Measurements from ENCODE around the gene EXOC6B. TPM values are rescaled to one million over a fixed set of nuclear protein-coding genes. Genes with fewer than 3 reads are reported as not detected.

EXOC6B gene
- total and polyA plus RNA-seq, 10 of the 15 experiments (the other 5 are each of a cell fraction or from before 2014, with no cell fraction given): 0.23 to 2.2 (median 1.2) TPM

DNA sequence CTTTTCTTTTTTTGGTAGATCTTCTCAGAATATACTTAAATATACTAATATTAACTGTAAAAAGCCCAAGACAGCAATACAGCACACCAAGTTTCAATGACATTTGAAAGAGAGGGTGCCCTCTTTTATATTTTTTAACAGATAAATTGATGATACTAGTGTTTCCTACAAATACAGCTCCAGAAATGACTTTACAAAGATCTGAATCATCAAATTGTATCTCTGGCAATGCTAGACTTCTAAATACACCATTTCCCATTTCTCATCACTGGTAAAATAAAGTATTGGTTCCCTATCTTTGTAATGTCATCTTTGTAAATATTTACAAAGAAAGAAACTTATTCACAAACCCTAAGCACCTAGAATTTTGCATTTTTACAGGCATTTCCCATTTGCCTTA is 281.3 kb downstream of the EXOC6B start:
- Histone ChIP-seq H3K9ac (ENCODE audit: control insufficient read depth, insufficient read depth, low read length) (no peak overlapping the region), H3K79me2 (ENCODE audit: control insufficient read depth, insufficient read depth, low read length) (no peaks in the 10 kb centered on the region), H3K4me2 (ENCODE audit: control insufficient read depth, insufficient read depth) (no peak overlapping the region), H4K20me1 (ENCODE audit: control insufficient read depth, insufficient read depth) (no peaks in the 10 kb centered on the region), H3K27ac (ENCODE audit: control insufficient read depth, insufficient read depth) (no peak overlapping the region), H3K4me1 (ENCODE audit: control insufficient read depth, insufficient read depth, low read length) (no peaks in the 10 kb centered on the region), H3K27me3 (replicated peaks in 1 of 2; ENCODE audit: control insufficient read depth in 2 of 2, insufficient read depth in 2 of 2, low read length in 1 of 2) (no peaks in the 10 kb centered on the region), H3K9me3 (replicated peaks; ENCODE audit: control insufficient read depth, insufficient read depth, low read length) (no peaks in the 10 kb centered on the region), H3K36me3 (ENCODE audit: control insufficient read depth in 2 of 2, insufficient read depth in 2 of 2, low read length in 1 of 2) (no peaks in the 10 kb centered on the region), H3K4me3 (no peak overlapping the region), H2AFZ (ENCODE audit: control insufficient read depth, low read depth, low read length) (no peak overlapping the region)
- intact Hi-C loops (cut with micrococcal nuclease; ENCODE audit: unreplicated experiment): no loop called here
- RAD21 ChIA-PET (ENCODE audit: unreplicated experiment): no interaction called here
- FAIRE-seq (no peak), DNase-seq (ENCODE audit: low read depth, low spot score) (no peak), ATAC-seq (no peak)
- TF ChIP-seq, protein P1, sequence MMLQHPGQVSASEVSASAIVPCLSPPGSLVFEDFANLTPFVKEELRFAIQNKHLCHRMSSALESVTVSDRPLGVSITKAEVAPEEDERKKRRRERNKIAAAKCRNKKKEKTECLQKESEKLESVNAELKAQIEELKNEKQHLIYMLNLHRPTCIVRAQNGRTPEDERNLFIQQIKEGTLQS (IDR thresholded peaks at IDR 0.05; ENCODE audit: borderline replicate concordance, extremely low read depth, low read depth, low read length): no peak
- no peak for TF ChIP-seq RCOR1 (conservative IDR thresholded peaks at IDR 0.05; ENCODE audit: low read depth, low read length)
- TF ChIP-seq RAD51 (IDR thresholded peaks at IDR 0.05): no peak
- TF ChIP-seq NFYA (IDR thresholded peaks at IDR 0.05; ENCODE audit: borderline replicate concordance, low read depth, low read length): no peak
- no peak for TF ChIP-seq CBX5 (IDR thresholded peaks at IDR 0.05; ENCODE audit: low read depth)
- TF ChIP-seq CHD1 (IDR thresholded peaks at IDR 0.05; ENCODE audit: low read depth, low read length): no peak
- TF ChIP-seq FOXK2 (IDR thresholded peaks at IDR 0.05): no peak
- TF ChIP-seq POLR2AphosphoS5 (IDR thresholded peaks at IDR 0.05; ENCODE audit: low read length): no peak
- no peak for TF ChIP-seq GABPA (IDR thresholded peaks at IDR 0.05; ENCODE audit: low read depth)
- TF ChIP-seq IRF4 (IDR thresholded peaks at IDR 0.05; ENCODE audit: low read depth, low read length): no peak
- TF ChIP-seq ZNF24 (IDR thresholded peaks at IDR 0.05): no peak
- TF ChIP-seq SMAD1 (IDR thresholded peaks at IDR 0.05; ENCODE audit: low read depth, partially characterized antibody): no peak
- TF ChIP-seq, protein P2, sequence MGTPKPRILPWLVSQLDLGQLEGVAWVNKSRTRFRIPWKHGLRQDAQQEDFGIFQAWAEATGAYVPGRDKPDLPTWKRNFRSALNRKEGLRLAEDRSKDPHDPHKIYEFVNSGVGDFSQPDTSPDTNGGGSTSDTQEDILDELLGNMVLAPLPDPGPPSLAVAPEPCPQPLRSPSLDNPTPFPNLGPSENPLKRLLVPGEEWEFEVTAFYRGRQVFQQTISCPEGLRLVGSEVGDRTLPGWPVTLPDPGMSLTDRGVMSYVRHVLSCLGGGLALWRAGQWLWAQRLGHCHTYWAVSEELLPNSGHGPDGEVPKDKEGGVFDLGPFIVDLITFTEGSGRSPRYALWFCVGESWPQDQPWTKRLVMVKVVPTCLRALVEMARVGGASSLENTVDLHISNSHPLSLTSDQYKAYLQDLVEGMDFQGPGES (IDR thresholded peaks at IDR 0.05): no peak
- no peak for TF ChIP-seq BCL11A (IDR thresholded peaks at IDR 0.05; ENCODE audit: low read depth, low read length)
- no peak for TF ChIP-seq HDAC6 (IDR thresholded peaks at IDR 0.05; ENCODE audit: unreplicated experiment)
- TF ChIP-seq HCFC1 (IDR thresholded peaks at IDR 0.05; ENCODE audit: low read length): no peak
- no peak for TF ChIP-seq SMAD5 (IDR thresholded peaks at IDR 0.05; ENCODE audit: low read depth)
- TF ChIP-seq CHD4 (IDR thresholded peaks at IDR 0.05): no peak
- no peak for TF ChIP-seq NR2C2 (IDR thresholded peaks at IDR 0.05; ENCODE audit: borderline replicate concordance, control insufficient read depth, insufficient read length, low read depth)
- BruUV-seq (replicated peaks): no TSS peak
- SMC1A ChIA-PET (ENCODE audit: uncharacterized antibody, unreplicated experiment): no interaction called here
- POLR2A ChIA-PET: no interaction called here
- CTCF ChIA-PET: interaction anchor here (1.0 kb wide), 2 partner anchors 21 to 35 kb away, joined by 3 to 4 read pairs; no protein-coding TSS in a partner anchor
- in situ Hi-C loops (cut with MboI): no loop called here

Data from GM12878 (cell line).